H9 (cell line): Measurements from ENCODE around the gene ORM2. TPM values are rescaled to one million over a fixed set of nuclear protein-coding genes. Genes with fewer than 3 reads are reported as not detected.
A peak's percentile ranks its signal among the peaks of the same experiment; 100 is the strongest.

Experiments used
- DNase-seq: peaks from one replicate; pipeline ENCODE4 v3.0.0-alpha.2; 2017
- H2AFZ ChIP-seq: one replicate; pipeline ENCODE4 v1.6.1; 2013; ENCODE audit warnings: mild to moderate bottlenecking, low read length, control low read depth, moderate library complexity
- H2AK5ac ChIP-seq: 2 replicates; pipeline ENCODE4 v1.6.1; 2013; ENCODE audit warnings: low read length, control low read depth, mixed read lengths; ENCODE audit not compliant: insufficient read length
- H2BK120ac ChIP-seq: one replicate; pipeline ENCODE4 v1.6.1; 2013; ENCODE audit warnings: low read depth, mild to moderate bottlenecking, low read length, control low read depth, inconsistent platforms; ENCODE audit not compliant: poor library complexity, severe bottlenecking
- H2BK12ac ChIP-seq: 2 replicates; pipeline ENCODE4 v1.6.1; 2013; ENCODE audit warnings: low read length, control low read depth, mixed read lengths, low read depth; ENCODE audit not compliant: insufficient read length
- H2BK15ac ChIP-seq: 2 replicates; pipeline ENCODE4 v1.6.1; 2013; ENCODE audit warnings: low read depth, low read length, control low read depth
- H2BK20ac ChIP-seq: one replicate; pipeline ENCODE4 v1.6.1; 2013; ENCODE audit warnings: low read depth, mild to moderate bottlenecking, low read length, control low read depth, inconsistent platforms; ENCODE audit not compliant: poor library complexity, severe bottlenecking
- H2BK5ac ChIP-seq: 2 replicates; pipeline ENCODE4 v1.6.1; 2013; ENCODE audit warnings: low read length, control low read depth, mixed read lengths; ENCODE audit not compliant: insufficient read length
- H3K14ac ChIP-seq: 2 replicates; pipeline ENCODE4 v1.6.1; 2013; ENCODE audit warnings: low read length, control low read depth; ENCODE audit not compliant: insufficient read depth
- H3K18ac ChIP-seq: 2 replicates; pipeline ENCODE4 v1.6.1; 2013; ENCODE audit warnings: low read depth, mild to moderate bottlenecking, mixed read lengths, low read length, control low read depth; ENCODE audit not compliant: insufficient read length
- H3K23ac ChIP-seq: 2 replicates; pipeline ENCODE4 v1.6.1; 2013; ENCODE audit warnings: low read length, control low read depth, mixed read lengths, low read depth; ENCODE audit not compliant: insufficient read length
- H3K23me2 ChIP-seq: 2 replicates; pipeline ENCODE4 v1.6.1; 2013; ENCODE audit warnings: low read depth, mild to moderate bottlenecking, mixed read lengths, low read length, control low read depth; ENCODE audit not compliant: insufficient read length, poor library complexity, severe bottlenecking
- H3K27ac ChIP-seq: 2 replicates; pipeline ENCODE4 v1.5.1; 2013; ENCODE audit warnings: low read length, control low read depth, mixed read lengths, low read depth; ENCODE audit not compliant: insufficient read length
- H3K27me3 ChIP-seq: 2 replicates; pipeline ENCODE4 v1.6.1; 2013; ENCODE audit warnings: low read length, control low read depth, inconsistent platforms; ENCODE audit not compliant: insufficient read depth
- H3K4ac ChIP-seq: 2 replicates; pipeline ENCODE4 v1.6.1; 2013; ENCODE audit warnings: low read depth, mild to moderate bottlenecking, control low read depth, inconsistent platforms, low read length, moderate library complexity
- H3K4me1 ChIP-seq: 2 replicates; pipeline ENCODE4 v1.6.1; 2013; ENCODE audit warnings: low read length, control low read depth, inconsistent platforms; ENCODE audit not compliant: insufficient read depth
- H3K4me2 ChIP-seq: 2 replicates; pipeline ENCODE4 v1.6.1; 2013; ENCODE audit warnings: low read length, control low read depth, mixed read lengths; ENCODE audit not compliant: insufficient read length, insufficient read depth
- H3K56ac ChIP-seq: 2 replicates; pipeline ENCODE4 v1.6.1; 2013; ENCODE audit warnings: low read depth, mild to moderate bottlenecking, mixed read lengths, low read length, control low read depth; ENCODE audit not compliant: insufficient read length
- H3K79me1 ChIP-seq: 2 replicates; pipeline ENCODE4 v1.6.1; 2013; ENCODE audit warnings: low read depth, mild to moderate bottlenecking, moderate library complexity, low read length, control low read depth, inconsistent platforms; ENCODE audit not compliant: insufficient read depth, poor library complexity, severe bottlenecking
- H3K79me2 ChIP-seq: 2 replicates; pipeline ENCODE4 v1.6.1; 2013; ENCODE audit warnings: low read length, control low read depth, inconsistent platforms; ENCODE audit not compliant: insufficient read depth
- H3K9ac ChIP-seq: 2 replicates; pipeline ENCODE4 v1.6.1; 2013; ENCODE audit warnings: low read length, control low read depth, mixed read lengths; ENCODE audit not compliant: insufficient read length; ENCODE audit errors: extremely low read depth
- H3K9me3 ChIP-seq: one replicate; pipeline ENCODE4 v1.6.1; 2013; ENCODE audit warnings: low read depth, low read length, inconsistent platforms; ENCODE audit not compliant: control insufficient read depth
- H3T11ph ChIP-seq: one replicate; pipeline ENCODE4 v1.6.1; 2013; ENCODE audit warnings: mild to moderate bottlenecking, low read length, control low read depth, inconsistent platforms
- H4K20me1 ChIP-seq: one replicate; pipeline ENCODE4 v1.6.1; 2013; ENCODE audit not compliant: control insufficient read depth, insufficient read length, insufficient read depth
- H4K5ac ChIP-seq: 2 replicates; pipeline ENCODE4 v1.6.1; 2013; ENCODE audit warnings: low read depth, mild to moderate bottlenecking, mixed read lengths, low read length, control low read depth; ENCODE audit not compliant: insufficient read length
- H4K8ac ChIP-seq: replicated peaks from 2 replicates; pipeline ENCODE4 v1.6.1; 2013; ENCODE audit warnings: low read length, control low read depth, mixed read lengths, low read depth; ENCODE audit not compliant: insufficient read length
- H4K91ac ChIP-seq: 2 replicates; pipeline ENCODE4 v1.6.1; 2013; ENCODE audit warnings: low read depth, mild to moderate bottlenecking, moderate library complexity, mixed read lengths, low read length, control low read depth; ENCODE audit not compliant: insufficient read length
- H3K27ac Mint-ChIP-seq, 3 experiments: 2 replicates in 2 of 3; 3 replicates in 1 of 3; pipeline ENCODE4 v1.8.0; 2020 to 2021; ENCODE audit warnings: mixed read lengths in 3 of 3, mild to moderate bottlenecking in 1 of 3, moderate library complexity in 1 of 3
- H3K27me3 Mint-ChIP-seq: 2 replicates; pipeline ENCODE4 v1.8.0; 2021; ENCODE audit warnings: low read depth, mild to moderate bottlenecking, moderate library complexity, mixed read lengths
- H3K36me3 Mint-ChIP-seq, 3 experiments: 2 replicates in 2 of 3; 3 replicates in 1 of 3; pipeline ENCODE4 v1.8.0; 2020 to 2021; ENCODE audit warnings: low read depth in 3 of 3, mixed read lengths in 3 of 3; ENCODE audit not compliant: insufficient read depth in 1 of 3
- H3K4me1 Mint-ChIP-seq, 2 experiments: 2 replicates each; pipeline ENCODE4 v1.8.0; 2020; ENCODE audit warnings: mixed read lengths in 2 of 2
- H3K4me3 Mint-ChIP-seq, 2 experiments: 2 replicates in 1 of 2; 3 replicates in 1 of 2; pipeline ENCODE4 v1.8.0; 2020 to 2021; ENCODE audit warnings: mild to moderate bottlenecking in 2 of 2, mixed read lengths in 2 of 2, moderate library complexity in 1 of 2
- H3K9me3 Mint-ChIP-seq, 2 experiments: 2 replicates in 1 of 2; 3 replicates in 1 of 2; pipeline ENCODE4 v1.8.0; 2020; ENCODE audit warnings: mild to moderate bottlenecking in 2 of 2, mixed read lengths in 2 of 2, moderate library complexity in 1 of 2
- CTCF ChIP-seq: fragments of 200-600 bp; sonication (generic); conservative IDR thresholded peaks from 3 replicates; pipeline ENCODE4 v1.8.0; 2021; ENCODE audit warnings: antibody characterized with exemption, mild to moderate bottlenecking
- WGBS: extraction: QIAGEN DNeasy Blood & Tissue Kit; methylation state at CpG from one replicate; pipeline ENCODE4 v1.1.7; 2013; ENCODE audit warnings: missing lambda C conversion rate, low lambda C conversion rate, mixed read lengths; ENCODE audit not compliant: insufficient read length; ENCODE audit errors: extremely low coverage; 5-methylcytosine and 5-hydroxymethylcytosine counted together
- total RNA-seq: library from RNA; stranded (reverse); gene quantifications from 2 replicates; pipeline ENCODE4 v1.2.1, GENCODE V29; 2021

The ORM2 gene
- total RNA-seq, 1 experiment from 2014 or later: 1.2 TPM

GRCh38 chr9:114300846-114301797, 28.5 kb upstream of the ORM2 start:
- Mint-ChIP-seq H3K27me3 (no peaks in the 10 kb centered on the region), H3K4me3 (no peak overlapping the region; a peak in 1 of 5 replicates), H3K4me1 (peaks cover 4 to 5% of the 10 kb centered on the region in 2 experiments; a peak in 2 of 4 replicates), H3K9me3 (peaks cover 0 to under 1% of the 10 kb centered on the region in 2 experiments; a peak in 1 of 5 replicates), H3K36me3 (peaks cover 2 to 10% (median 3%) of the 10 kb centered on the region in 3 experiments; a peak in 6 of 7 replicates), H3K27ac (peak overlapping the region in 1 of 3 experiments; percentile 87; a peak in 1 of 7 replicates)
- DNase-seq: no peak
- no peak overlapping the region for H2BK15ac ChIP-seq
- no peaks in the 10 kb centered on the region for H3K79me2 ChIP-seq
- no peak overlapping the region for H2BK12ac ChIP-seq
- H4K91ac ChIP-seq: no peak overlapping the region
- H3K9me3 ChIP-seq: no peaks in the 10 kb centered on the region
- H2BK5ac ChIP-seq: no peak overlapping the region
- H3K4me2 ChIP-seq: no peak overlapping the region
- no peak overlapping the region for H3K23ac ChIP-seq
- H4K20me1 ChIP-seq: no peaks in the 10 kb centered on the region
- H4K8ac ChIP-seq: no peak overlapping the region
- no peaks in the 10 kb centered on the region for H3K27me3 ChIP-seq
- H3K18ac ChIP-seq: no peak overlapping the region
- H3K14ac ChIP-seq: no peak overlapping the region
- H3K9ac ChIP-seq: no peak overlapping the region
- H2BK20ac ChIP-seq: no peak overlapping the region
- H3K79me1 ChIP-seq: no peaks in the 10 kb centered on the region
- no peak overlapping the region for H3K56ac ChIP-seq
- no peak overlapping the region for H2BK120ac ChIP-seq
- WGBS: no CpG with 5 or more reads among the region's 31 CpGs
- H3T11ph ChIP-seq: no peak overlapping the region
- H4K5ac ChIP-seq: no peak overlapping the region
- no peak for TF ChIP-seq CTCF
- no peak overlapping the region for H3K27ac ChIP-seq
- no peaks in the 10 kb centered on the region for H3K23me2 ChIP-seq
- H2AFZ ChIP-seq: no peak overlapping the region
- H3K4ac ChIP-seq: no peak overlapping the region
- no peaks in the 10 kb centered on the region for H3K4me1 ChIP-seq
- no peak overlapping the region for H2AK5ac ChIP-seq
